Nephron (organoid): ENCODE measurements around the gene GAB4.
"Not testable (repeated sequence)": the region's sequence is repeated elsewhere in the genome, so short reads cannot be mapped to it uniquely, and the experiment has no call there.

Source experiments
- H3K27ac Mint-ChIP-seq, 3 experiments: 2 replicates each; pipeline ENCODE4 v1.8.0; 2020; ENCODE audit warnings: mixed read lengths in 3 of 3, mild to moderate bottlenecking in 2 of 3, moderate library complexity in 1 of 3
- H3K27me3 Mint-ChIP-seq: 2 replicates; pipeline ENCODE4 v1.8.0; 2021; ENCODE audit warnings: low read depth, mild to moderate bottlenecking, moderate library complexity, mixed read lengths
- H3K36me3 Mint-ChIP-seq: 2 replicates; pipeline ENCODE4 v1.8.0; 2020; ENCODE audit warnings: low read depth, mixed read lengths
- H3K4me1 Mint-ChIP-seq: 2 replicates; pipeline ENCODE4 v1.8.0; 2020; ENCODE audit warnings: mixed read lengths
- H3K4me3 Mint-ChIP-seq, 3 experiments: 2 replicates each; pipeline ENCODE4 v1.8.0; 2020; ENCODE audit warnings: mild to moderate bottlenecking in 3 of 3, mixed read lengths in 3 of 3, moderate library complexity in 2 of 3
- H3K9me3 Mint-ChIP-seq: 2 replicates; pipeline ENCODE4 v1.8.0; 2020; ENCODE audit warnings: mixed read lengths
- CTCF ChIP-seq, 3 experiments: fragments of 200-600 bp; sonication (generic); IDR thresholded peaks; one replicate each; pipeline ENCODE4 v1.5.0; 2021; ENCODE audit warnings: antibody characterized with exemption in 3 of 3; ENCODE audit not compliant: unreplicated experiment in 3 of 3

Gene GAB4

DNA sequence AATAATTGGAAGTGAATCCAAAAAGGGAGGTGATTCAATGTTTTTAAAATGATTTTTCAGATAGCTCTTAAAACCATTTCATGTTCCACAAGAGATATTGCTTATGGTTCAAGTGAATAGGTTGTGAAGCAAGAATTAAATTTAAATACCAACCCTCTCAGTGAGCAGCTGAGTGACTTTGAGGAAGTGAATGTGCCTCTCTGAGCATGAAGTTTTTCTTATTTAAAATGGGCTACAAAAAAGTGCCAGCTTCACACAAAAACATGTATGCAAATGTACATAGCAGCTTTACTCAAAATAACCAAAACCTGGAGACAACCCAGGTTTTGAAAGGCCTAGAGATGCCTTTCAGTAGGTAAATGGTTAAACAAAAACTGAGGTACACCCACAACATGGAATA lies 35.5 kb upstream of the GAB4 start:
- peaks cover 4% of the 10 kb centered on the region for H3K9me3 Mint-ChIP-seq
- no peak overlapping the region for H3K4me3 Mint-ChIP-seq
- H3K4me1 Mint-ChIP-seq: no peaks in the 10 kb centered on the region
- TF ChIP-seq CTCF (IDR thresholded peaks at IDR 0.05; ENCODE audit: unreplicated experiment in 3 of 3): no peak
- no peaks in the 10 kb centered on the region for H3K27me3 Mint-ChIP-seq
- H3K27ac Mint-ChIP-seq: no peak overlapping the region
- H3K36me3 Mint-ChIP-seq: no peaks in the 10 kb centered on the region

DNA sequence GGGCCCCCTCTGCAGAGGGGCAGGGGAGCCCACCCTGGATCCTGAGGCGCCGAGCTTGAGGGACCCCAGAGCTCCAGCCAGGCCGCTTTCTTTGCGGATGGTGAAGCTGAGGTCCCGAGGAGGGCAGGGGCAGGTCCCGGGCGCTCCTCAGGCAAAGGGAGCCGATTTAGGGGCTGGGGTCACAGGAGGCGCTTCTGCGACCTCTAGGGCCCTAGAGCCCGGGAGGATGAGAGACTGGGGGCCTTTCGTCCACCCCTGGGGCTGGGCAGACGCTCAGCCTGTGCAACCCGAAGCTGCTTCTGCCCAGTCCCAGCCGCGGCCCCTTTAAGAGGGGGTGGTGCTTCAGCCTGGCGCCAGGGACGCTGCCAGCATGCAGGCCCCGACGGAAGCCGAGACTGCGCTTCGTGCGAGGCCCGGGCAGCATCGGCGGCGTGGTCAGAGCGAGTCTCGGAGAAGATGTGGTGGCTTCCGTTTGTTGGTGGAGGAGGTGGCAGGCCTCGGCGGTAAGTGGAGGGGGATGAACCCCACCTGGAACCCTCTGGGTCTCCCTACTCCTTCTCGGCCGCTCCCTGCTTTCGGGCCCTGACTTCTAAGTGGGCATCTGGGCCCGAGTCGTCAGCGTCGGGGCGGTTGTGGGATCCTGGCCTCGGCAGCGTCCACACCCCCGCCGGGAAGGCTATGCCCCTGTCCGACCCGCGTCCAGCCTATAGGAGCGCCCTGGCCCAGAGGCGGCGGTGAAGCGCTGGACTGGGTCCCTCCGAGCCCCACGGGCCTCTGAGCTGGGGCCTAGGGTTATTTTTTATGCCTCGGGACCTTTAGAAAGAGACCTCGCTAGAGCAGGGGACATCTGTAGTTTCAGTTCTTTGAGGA lies 29.1 kb upstream of the GAB4 start:
- H3K4me1 Mint-ChIP-seq, H3K36me3 Mint-ChIP-seq, H3K27ac Mint-ChIP-seq, H3K9me3 Mint-ChIP-seq, H3K27me3 Mint-ChIP-seq, H3K4me3 Mint-ChIP-seq: not testable (repeated sequence)

DNA sequence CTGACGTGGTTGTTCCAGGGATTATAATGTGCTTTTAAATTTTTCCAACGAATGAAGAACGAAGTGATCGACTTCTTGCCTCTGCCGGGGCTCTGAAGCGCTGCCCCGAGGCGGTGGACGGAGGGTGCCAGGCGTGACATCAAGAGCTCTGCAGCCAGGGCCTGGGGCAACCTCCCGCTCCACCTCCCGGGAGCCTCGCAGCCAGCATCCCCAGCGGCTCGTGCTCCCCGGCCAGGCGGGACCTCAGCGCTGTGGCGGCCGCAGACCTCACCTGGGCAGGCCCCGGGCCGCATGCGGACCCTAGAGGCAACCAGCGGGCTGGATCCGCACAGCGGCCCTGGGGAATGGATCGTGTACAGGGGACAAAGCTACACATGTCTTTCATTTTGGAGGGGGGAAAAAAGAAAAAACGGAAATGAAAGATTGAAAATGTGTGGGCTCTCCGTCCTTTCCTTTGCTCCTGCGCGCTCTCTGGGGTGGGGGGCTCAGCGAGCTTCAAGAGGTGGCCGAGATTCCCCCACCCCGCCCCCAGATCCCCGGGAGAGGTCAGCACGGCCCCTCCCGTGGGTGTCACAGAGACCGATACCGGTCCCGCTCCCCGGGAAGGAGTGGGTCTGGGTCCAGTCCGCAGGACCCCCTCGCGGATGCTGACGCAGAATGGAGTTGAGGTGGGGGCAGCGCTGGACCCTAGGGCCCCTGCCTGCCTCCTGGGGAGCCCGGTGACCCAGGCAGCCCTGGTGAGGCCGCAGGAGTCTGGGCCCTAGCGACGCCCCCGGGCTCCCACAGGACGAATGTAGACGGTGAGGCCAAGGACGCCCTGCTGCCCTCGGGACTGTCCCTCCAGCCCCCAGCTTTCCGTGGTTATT lies 28.2 kb upstream of the GAB4 start:
- H3K36me3 Mint-ChIP-seq, H3K9me3 Mint-ChIP-seq, H3K4me3 Mint-ChIP-seq, H3K4me1 Mint-ChIP-seq, H3K27me3 Mint-ChIP-seq, H3K27ac Mint-ChIP-seq: not testable (repeated sequence)

DNA sequence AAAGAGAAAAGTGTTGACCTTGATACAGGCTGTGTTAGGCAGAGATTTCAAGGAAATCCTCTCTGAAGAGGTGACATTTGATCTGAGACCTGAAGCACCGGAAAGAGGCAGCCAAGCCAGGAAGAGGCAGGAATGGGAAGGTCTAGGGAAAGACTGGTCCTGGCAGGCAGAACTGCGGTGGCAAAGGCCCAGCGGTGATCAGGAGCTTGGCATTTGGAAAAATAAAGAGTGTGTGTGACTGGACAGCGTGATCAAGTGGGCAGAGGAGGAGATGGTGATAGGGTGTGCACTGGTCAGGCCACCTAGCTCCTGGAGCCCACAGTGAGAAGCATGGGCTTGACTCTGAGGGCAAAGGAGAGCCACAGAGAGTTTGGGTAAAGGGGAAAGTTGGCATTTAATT lies 27.2 kb upstream of the GAB4 start:
- Mint-ChIP-seq H3K4me3 (no peak overlapping the region), H3K27me3 (no peaks in the 10 kb centered on the region), H3K4me1 (no peaks in the 10 kb centered on the region), H3K9me3 (peaks cover 12% of the 10 kb centered on the region), H3K36me3 (no peaks in the 10 kb centered on the region), H3K27ac (no peak overlapping the region)
- no peak for TF ChIP-seq CTCF (IDR thresholded peaks at IDR 0.05; ENCODE audit: unreplicated experiment in 3 of 3)

GRCh38 chr22:17034532-17034931 lies 26.5 kb upstream of the GAB4 start:
- not testable (repeated sequence) for H3K4me1 Mint-ChIP-seq, H3K9me3 Mint-ChIP-seq, H3K4me3 Mint-ChIP-seq, H3K27ac Mint-ChIP-seq, H3K27me3 Mint-ChIP-seq, H3K36me3 Mint-ChIP-seq

DNA sequence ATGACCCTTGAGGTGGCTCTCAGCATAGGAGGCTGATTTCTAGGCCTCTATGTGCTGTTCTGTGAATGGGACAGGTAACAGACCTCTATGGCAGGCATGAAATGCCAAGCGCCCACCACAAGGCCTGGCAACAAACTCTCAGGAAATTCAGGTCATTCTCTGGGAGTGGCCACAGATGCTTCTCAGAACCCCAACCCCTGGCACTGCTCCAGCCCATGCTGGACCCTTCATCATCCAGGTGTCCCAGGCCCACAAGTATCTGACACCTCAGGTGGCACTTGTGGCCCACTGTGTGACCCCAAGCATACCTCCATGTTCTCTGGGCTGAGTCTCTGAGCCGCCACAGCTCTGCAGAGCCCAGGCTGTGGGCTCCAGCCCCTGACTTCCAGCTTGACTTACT lies 24.3 kb upstream of the GAB4 start:
- not testable (repeated sequence) for H3K36me3 Mint-ChIP-seq, H3K4me3 Mint-ChIP-seq, H3K9me3 Mint-ChIP-seq, H3K27me3 Mint-ChIP-seq, H3K4me1 Mint-ChIP-seq, H3K27ac Mint-ChIP-seq

- H3K27ac Mint-ChIP-seq, H3K4me3 Mint-ChIP-seq, H3K4me1 Mint-ChIP-seq, H3K27me3 Mint-ChIP-seq, H3K9me3 Mint-ChIP-seq, H3K36me3 Mint-ChIP-seq: not testable (repeated sequence)
Measured at GRCh38 chr22:17024380-17024779, 16.4 kb upstream of the GAB4 start.

- H3K4me1 Mint-ChIP-seq, H3K4me3 Mint-ChIP-seq, H3K27ac Mint-ChIP-seq, H3K36me3 Mint-ChIP-seq, H3K27me3 Mint-ChIP-seq: not testable (repeated sequence)
- peaks cover 13% of the 10 kb centered on the region for H3K9me3 Mint-ChIP-seq
Measured at GRCh38 chr22:17015552-17015951, 7.5 kb upstream of the GAB4 start.

DNA sequence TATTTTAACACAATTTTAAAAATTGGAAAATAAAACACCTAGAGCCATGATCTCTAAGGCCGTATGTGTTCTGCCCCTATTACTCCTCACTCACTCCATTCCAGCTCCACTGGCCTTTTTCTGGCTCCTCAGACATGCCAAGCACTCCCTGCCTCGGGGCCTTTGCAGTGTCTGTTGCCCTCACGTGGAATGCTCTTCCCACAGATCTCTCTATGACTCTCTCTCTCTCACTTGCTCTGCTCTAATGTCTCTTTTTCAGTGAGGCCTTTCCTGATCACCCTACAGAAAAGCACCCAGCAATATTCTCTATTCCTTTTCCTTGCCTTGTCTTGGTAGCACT lies 6.0 kb upstream of the GAB4 start:
- not testable (repeated sequence) for H3K4me1 Mint-ChIP-seq, H3K27me3 Mint-ChIP-seq, H3K4me3 Mint-ChIP-seq, H3K36me3 Mint-ChIP-seq, H3K27ac Mint-ChIP-seq
- H3K9me3 Mint-ChIP-seq: peaks cover 14% of the 10 kb centered on the region
